DMS79 (cell line): ENCODE results near the gene FOXP1.

ENCODE experiments used
- DNase-seq: peaks from one replicate; lab custom pipeline; 2025; lab: John Stamatoyannopoulos, UW

FOXP1 gene

DNA sequence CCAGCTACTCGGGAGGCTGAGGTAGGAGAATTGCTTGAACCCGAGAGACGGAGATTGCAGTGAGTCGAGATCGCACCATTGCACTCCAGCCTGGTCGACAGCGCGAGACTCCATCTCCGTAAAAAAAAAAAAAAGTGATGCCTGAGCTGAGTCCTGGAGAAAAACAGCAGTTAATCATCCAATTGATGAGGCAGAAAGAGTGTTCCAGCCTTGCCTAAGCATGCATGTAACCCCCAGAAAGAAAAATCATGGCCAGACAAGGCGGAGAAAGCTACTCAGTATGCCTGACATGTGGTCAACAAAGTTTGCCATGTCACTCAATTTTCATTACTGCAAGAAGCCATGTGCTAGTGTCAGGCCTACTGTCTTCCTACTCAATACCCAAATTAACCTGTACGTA lies 678.0 kb downstream of the FOXP1 start:
- no peak for DNase-seq
